Measurements from ENCODE around the gene EPB41.
"Not testable (repeated sequence)": the region's sequence is repeated elsewhere in the genome, so short reads cannot be mapped to it uniquely, and the experiment has no call there.

The EPB41 gene

GRCh38 chr1:29117381-29117780, 203.0 kb downstream of the EPB41 start:
- DNase-seq = no peak

GRCh38 chr1:29119121-29119929, 205.0 kb downstream of the EPB41 start:
- DNase-seq = no peak

- DNase-seq = no peak
These were observed 206.0 kb downstream of the EPB41 start for GRCh38 chr1:29120367-29120766.

- no peak for DNase-seq
These were observed 206.6 kb downstream of the EPB41 start for GRCh38 chr1:29120947-29121485.

GRCh38 chr1:29121516-29121935, 207.2 kb downstream of the EPB41 start:
- no peak for DNase-seq

- DNase-seq = no peak
These were observed 207.7 kb downstream of the EPB41 start for GRCh38 chr1:29121936-29122681.

GRCh38 chr1:29122682-29123052, 208.3 kb downstream of the EPB41 start:
- no peak for DNase-seq

GRCh38 chr1:29123053-29123886, 208.9 kb downstream of the EPB41 start:
- DNase-seq = no peak

- no peak for DNase-seq
These were observed 209.6 kb downstream of the EPB41 start, which contains the start of gene TMEM200B for GRCh38 chr1:29123887-29124365. Gene TMEM200B, minus strand, starts transcription at chr1:29123903. Its CDS starts 2,075 bp downstream, at chr1:29121828.

- peak; percentile 43 to 54 for DNase-seq
These were observed 210.2 kb downstream of the EPB41 start for GRCh38 chr1:29124366-29125236.

GRCh38 chr1:29125237-29125641, 210.9 kb downstream of the EPB41 start:
- DNase-seq = no peak

GRCh38 chr1:29125788-29126187, 211.4 kb downstream of the EPB41 start:
- no peak for DNase-seq

GRCh38 chr1:29126198-29126597, 211.8 kb downstream of the EPB41 start:
- DNase-seq = no peak

- DNase-seq = no peak
These were observed 214.4 kb downstream of the EPB41 start for GRCh38 chr1:29128739-29129138.

GRCh38 chr1:29129916-29130315, 215.5 kb downstream of the EPB41 start:
- no peak for DNase-seq

- DNase-seq = not testable (repeated sequence)
These were observed 216.7 kb downstream of the EPB41 start for GRCh38 chr1:29131056-29131455.

GRCh38 chr1:29133861-29134694, 219.7 kb downstream of the EPB41 start:
- no peak for DNase-seq

- no peak for DNase-seq
These were observed 220.3 kb downstream of the EPB41 start for GRCh38 chr1:29134695-29135028.

- DNase-seq = no peak
These were observed 222.1 kb downstream of the EPB41 start for GRCh38 chr1:29136391-29136915.

GRCh38 chr1:29142714-29143113, 228.3 kb downstream of the EPB41 start:
- no peak for DNase-seq

- DNase-seq = no peak
These were observed 229.8 kb downstream of the EPB41 start for GRCh38 chr1:29144178-29144577.
